Activated gamma-delta T cell (primary cell): Measurements from ENCODE around the gene PTTG1IP.
"Not testable (repeated sequence)": the region's sequence is repeated elsewhere in the genome, so short reads cannot be mapped to it uniquely, and the experiment has no call there.

Experiments
- DNase-seq: peaks from one replicate; lab custom pipeline; 2025; lab: John Stamatoyannopoulos, UW
- total RNA-seq, 2 donors: gene quantifications; one replicate each; lab custom pipeline; 2026; lab: John Stamatoyannopoulos, UW

PTTG1IP gene
- total RNA-seq = 103 to 123 reads per million in 2 donors

DNA sequence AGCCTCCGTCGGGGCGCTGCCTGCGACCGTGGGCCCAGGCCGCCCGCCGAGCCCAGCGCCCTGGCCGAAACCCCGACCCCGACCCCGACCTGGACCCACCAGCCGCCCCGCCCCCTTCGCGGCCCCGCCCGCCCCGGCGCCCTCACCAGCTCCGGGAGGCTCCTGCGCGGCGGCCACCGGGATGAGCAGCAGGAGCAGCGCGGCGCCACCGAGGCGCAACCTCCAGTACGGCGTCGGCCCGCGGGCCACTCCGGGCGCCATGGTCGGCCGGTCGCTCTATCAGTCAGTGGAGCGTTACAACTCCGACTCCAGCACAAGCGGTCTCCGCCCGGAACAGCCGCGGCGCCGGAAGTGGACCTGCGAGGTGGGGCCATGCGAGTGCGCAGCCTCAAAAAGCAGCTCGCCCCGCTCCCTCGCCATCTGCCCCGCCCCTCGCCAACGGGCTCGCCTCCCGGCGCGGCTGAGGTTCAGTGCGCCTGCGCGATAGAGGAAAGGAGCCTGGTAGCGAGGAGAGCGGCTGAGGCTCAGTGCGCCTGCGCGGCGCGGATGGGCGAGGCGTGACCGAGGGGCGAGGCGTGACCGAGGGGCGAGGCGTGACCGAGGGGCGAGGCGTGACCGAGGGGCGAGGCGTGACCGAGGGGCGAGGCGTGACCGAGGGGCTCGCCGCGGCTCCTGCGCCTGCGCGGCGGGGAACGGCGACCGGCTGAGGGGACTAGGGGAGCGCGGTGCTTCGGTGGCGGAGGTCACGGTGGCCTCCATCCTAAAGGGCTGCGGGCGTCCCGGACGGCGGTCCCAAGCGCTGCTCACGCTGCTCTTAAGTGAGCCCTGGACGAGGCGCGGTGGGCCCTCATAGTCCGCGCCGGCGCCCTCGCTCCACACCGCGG, at the start of gene PTTG1IP:
TSS of gene PTTG1IP (minus strand) at position 335 of the 884 bp plus-strand sequence. CDS start at position 261, 74 bp downstream.
- peak; percentile 99 for DNase-seq

DNA sequence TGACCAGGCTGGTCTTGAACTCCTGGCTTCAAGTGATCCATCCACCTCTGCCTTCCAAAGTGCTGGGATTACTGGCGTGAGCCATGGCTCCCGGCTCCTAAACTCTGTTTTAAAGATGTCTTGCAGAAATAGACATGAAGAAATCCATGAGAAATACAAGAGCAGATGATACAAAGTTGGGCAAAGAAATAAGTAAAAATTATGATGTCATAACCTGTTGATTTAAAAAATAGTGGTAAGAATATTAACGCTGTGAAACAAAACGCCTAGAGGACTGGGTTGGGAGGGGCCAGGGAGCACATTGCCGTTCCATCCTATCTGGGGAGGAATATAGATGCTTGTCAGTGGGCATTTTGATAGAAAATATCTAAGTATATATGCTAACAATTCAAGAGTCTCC, 48.4 kb upstream of the PTTG1IP start:
- DNase-seq = no peak

DNA sequence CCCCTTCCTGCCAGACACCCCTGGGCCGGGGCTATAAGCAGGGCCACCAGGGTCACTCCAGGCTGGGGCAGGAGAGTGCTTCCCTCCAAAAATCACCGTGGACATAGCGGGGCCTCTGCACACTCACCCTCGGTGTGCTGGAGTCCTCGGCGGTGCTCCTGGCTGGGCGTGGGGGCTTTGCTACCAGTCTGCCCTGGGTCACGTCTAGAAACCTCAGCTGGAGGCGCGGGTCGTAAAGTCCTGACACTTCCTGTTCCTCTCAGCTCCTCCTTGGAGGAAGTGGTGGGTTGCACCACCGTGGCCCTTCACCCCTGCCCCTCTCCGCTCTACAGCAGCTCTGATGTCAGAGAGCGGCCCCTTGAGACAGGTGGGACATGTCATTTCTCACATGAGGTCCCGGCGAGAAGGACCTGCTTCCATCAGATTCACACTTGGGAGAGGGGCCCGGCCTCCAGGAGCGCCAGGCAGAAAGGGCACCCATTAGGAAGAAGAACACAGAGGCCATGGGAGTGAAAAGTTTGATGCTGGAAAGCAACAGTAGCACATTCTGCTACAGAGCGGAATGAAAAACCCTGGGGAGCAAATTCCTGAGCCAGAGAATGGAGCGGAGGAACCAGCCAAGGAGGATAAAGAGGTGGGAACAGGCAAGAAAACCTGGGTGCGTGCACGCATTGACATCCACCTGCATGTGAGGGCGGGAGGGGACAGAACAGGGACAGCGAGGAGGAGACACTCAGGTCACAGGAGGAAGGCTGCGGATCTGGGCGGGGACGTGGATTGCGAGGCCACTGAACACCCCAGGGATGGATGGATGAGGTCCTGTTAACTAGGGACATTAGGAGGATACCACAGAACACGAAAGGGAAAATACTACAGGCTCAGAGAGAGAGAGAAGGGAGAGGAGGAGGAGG, 47.5 kb upstream of the PTTG1IP start, which contains the start of gene ITGB2:
TSS of gene ITGB2 (minus strand) at position 206 of the 911 bp plus-strand sequence. CDS start 10,117 bp downstream, outside the sequence.
- no peak for DNase-seq

GRCh38 chr21:44919913-44920693, 46.6 kb upstream of the PTTG1IP start:
- DNase-seq = no peak

- no peak for DNase-seq
These were observed 45.8 kb upstream of the PTTG1IP start for GRCh38 chr21:44919111-44919912.

DNA sequence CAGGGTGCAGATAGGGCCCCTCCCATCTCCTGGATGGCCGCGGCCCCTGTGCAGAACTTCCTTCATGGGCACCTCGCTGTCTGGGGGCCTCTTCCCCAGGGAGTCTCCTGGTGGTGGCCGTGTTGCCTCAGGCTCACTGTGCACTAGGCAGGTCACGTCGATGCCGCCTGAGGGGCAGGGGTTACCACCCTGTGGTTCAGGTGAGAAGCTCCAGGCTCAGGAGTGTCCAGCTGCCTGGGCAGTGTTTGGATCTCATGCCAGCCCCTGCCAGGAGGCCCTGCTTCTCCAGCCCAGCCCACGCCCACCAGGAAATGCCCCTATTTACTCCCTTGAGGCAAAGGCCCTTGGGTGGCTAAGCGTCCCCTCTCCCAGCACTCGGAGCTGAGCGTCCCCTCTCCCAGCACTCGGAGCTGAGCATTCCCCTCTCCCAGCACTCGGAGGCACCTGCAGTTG, 45.1 kb upstream of the PTTG1IP start:
- DNase-seq = no peak

DNA sequence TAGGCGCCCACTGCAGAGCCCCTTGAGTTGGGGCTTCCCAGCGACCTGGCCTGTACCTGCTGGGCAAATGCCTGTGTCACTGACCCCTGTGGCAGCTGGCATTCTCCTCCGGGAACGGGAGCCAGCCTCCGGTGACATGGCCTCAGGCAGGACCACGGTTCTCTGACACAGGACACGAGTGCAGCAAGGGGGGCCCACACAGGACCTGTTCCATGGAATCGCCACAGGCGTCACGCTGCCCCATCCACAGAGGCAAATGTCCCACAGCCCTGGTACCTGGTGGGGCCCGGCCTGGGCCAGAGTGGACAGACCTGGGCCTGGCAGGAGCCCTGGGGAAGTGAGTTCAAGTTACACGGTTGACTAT, 44.6 kb upstream of the PTTG1IP start:
- DNase-seq = no peak

- no peak for DNase-seq
These were observed 44.1 kb upstream of the PTTG1IP start for GRCh38 chr21:44917446-44918106.

DNA sequence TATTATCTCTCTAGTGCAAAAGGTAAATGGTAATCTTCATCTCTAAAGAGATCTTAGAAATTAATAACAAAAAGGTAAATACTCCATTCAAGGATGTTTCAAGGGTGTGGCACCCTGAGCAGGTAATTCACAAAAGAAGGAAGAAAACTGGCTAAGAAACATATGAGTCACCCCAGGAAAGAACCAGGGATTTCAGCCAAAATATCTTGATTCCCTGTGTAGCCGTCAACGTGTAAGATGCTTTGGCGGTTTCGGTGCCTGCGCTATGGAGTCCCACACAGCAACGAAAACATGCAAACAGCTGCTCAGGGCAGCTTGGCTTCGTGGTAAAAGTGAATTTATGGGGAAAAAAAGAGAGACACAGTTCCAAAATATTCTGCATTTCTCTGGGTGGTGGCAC, 43.5 kb upstream of the PTTG1IP start:
- no peak for DNase-seq

DNA sequence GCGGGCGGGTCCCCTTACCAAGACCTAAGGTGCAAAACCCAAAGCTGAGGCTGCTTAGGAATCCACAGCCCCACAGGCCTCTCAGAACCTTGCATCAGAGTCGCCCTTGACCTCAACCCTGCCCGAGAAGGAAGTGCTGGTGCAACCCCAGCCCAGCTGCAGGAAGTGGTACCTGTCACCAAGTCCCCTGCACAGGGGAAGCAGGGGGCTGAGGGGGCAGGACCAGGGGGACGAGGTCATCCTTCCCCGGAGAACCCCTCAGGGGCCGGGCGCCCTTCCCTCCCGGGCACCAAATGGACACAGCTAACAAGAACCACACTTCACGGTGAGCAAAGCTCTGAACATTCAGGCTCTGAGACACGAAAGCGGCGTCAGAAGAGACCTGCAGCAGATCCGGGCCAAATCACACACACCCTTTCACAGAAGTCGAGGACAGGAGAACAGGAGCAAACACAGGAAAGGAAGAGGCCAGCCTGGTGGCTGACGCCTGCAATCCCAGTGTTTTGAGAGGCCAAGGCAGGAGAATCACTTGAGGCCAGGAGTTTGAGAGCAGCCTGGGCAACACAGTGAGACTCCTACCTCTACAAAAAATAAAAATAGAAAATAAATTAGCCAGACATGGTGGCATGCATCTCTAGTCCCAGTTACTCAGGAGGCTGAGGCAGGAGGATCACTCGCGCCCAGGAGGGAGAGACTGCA, 40.8 kb upstream of the PTTG1IP start:
- DNase-seq = no peak

DNA sequence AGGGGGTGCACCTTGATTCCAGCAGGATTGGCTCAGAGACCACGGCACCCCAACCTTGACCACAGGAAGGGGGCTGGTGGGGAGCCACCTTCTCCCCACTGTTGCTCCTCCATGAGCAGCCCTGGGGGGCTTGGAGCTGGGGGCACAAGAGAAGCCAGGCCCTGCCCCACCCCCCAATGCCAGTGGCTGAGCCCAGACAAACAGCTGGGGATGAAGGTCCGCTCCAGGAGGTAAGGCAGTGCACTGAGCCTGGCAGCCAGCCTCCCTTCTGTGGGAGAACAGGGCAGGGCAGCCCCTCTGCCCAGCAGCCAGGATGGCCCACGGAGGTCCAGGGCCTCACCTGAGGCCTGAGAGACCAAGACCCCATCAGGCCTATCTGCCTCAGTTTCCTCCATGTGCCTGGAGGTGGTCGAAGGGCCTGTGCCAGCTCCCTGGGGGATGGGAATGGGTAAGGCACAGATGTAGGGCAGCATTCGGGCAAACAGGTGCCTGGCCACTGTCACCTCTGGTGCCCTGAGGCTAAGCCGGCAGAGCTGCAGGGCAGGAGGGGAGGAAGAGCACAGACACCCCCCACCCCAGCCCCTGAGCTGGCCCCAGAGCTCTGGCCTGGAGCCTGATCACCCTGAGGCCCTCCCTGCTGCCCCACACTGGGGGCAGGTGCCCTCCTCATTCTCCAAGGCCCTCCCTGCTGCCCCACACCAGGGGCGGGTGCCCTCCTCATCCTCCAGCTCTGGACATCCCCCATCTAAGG, 40.1 kb upstream of the PTTG1IP start:
- no peak for DNase-seq

DNA sequence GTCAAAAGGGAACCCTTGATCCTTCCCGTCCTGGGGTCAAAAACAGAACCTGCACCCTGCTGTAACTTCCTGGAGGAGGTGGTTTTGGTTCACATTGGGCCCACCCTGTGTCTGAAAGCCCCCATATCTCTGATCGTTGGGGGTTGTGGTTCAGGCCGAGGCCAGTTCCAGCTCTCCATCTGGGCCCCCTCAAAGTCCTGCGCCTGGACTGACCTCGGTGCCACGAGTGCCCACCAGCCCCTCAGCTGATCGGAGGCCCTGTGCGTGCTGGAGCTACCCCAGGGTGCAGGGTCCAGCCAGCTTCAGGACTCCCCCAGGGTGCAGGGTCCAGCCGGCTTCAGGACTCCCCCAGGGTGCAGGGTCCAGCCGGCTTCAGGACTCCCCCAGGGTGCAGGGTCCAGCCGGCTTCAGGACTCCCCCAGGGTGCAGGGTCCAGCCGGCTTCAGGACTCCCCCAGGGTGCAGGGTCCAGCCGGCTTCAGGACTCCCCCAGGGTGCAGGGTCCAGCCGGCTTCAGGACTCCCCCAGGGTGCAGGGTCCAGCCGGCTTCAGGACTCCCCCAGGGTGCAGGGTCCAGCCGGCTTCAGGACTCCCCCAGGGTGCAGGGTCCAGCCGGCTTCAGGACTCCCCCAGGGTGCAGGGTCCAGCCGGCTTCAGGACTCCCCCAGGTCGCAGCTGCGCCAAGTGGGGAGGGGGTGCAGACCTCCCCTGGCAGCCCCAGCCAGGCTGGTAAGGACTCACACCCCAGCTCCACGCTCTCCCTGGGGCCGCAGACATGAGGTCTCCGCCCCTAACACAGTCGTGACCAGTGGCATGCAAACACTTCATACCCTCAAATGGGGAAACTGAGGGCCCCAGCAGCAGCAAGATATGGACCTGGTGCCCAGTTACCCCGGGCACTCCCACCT, 39.3 kb upstream of the PTTG1IP start:
- DNase-seq = not testable (repeated sequence)

- DNase-seq = no peak
These were observed 38.6 kb upstream of the PTTG1IP start for GRCh38 chr21:44912158-44912473.

DNA sequence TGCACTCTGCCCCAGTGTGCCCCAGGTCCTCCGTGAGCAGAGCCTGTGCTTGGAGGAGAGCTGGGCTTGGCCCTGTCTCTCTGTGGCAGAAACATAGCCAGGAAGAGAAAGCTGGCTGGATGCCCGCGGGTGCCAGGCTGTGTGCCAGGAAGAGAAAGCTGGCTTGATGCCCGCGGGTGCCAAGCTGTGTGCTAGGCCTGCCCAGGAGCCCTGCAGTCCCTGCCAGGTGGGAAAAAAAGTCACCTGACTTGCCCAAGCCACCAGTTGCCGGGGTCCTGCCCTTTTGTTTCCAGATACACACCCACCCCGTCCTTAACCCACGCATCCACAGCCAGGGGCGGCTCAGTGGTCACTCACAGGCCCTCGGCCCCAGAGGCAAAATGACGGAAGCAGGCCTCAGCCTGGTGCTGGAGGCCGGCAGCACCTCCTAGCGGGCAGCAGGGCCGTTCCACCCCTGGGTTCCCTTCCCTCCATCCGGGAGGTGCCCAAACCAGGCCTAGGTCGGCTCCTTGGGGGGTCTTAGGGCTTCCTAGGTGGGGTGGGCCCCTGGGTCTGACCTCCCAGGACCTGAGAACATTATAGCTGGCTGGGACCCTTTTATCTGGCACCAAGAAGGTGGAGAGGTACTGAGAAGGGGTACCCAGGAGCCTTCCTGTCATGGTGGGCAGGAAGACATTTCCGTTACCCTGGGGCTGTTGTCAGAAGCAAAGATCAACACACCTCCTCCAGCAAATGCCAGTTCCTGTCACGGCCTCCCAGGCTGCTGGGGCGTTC, 38.1 kb upstream of the PTTG1IP start:
- no peak for DNase-seq

GRCh38 chr21:44911068-44911383, 37.5 kb upstream of the PTTG1IP start:
- DNase-seq = no peak

GRCh38 chr21:44910229-44911067, 37.0 kb upstream of the PTTG1IP start:
- no peak for DNase-seq
